Pancreas (tissue), 10 donors: Measurements from ENCODE around the gene RMND5A. TPM values are rescaled to one million over a fixed set of nuclear protein-coding genes. Genes with fewer than 3 reads are reported as not detected.

Source experiments
- ATAC-seq, 4 donors: fragments of 200-7000 bp; cut with Tn5 transposase; one replicate each; pipeline versions ENCODE4 v1.8.0 to v1.9.1; 2020; ENCODE audit warnings: mild to moderate bottlenecking in 4 of 4, moderate library complexity in 4 of 4
- DNase-seq, 6 donors: peaks; one replicate each; pipeline ENCODE4 v3.0.0-alpha.2; 2020
- FAIRE-seq: peaks from 2 replicates; lab custom pipeline; 2012; peaks lifted over from hg19 to GRCh38; lab: Jason Lieb, UNC
- H3K27ac ChIP-seq, 4 donors: fragments of 200-600 bp; sonication (generic); 1 replicate in 3 of 4; 2 replicates in 1 of 4; pipeline versions ENCODE4 v1.5.0 to v1.8.0; 2020
- H3K27me3 ChIP-seq, 4 donors: fragments of 200-600 bp; one replicate each; pipeline ENCODE4 v1.8.0; 2021
- H3K36me3 ChIP-seq, 3 donors: fragments of 200-600 bp; sonication (generic) in 1 of 3; one replicate each; pipeline versions ENCODE4 v1.5.0 to v1.8.0; 2020 to 2021
- H3K4me1 ChIP-seq, 3 donors: fragments of 200-600 bp; one replicate each; pipeline ENCODE4 v1.8.0; 2021
- H3K4me3 ChIP-seq, 4 donors: fragments of 200-600 bp; sonication (generic) in 2 of 4; one replicate each; pipeline versions ENCODE4 v1.5.0 to v1.8.0; 2020 to 2021
- H3K9me3 ChIP-seq, 4 donors: fragments of 200-600 bp; one replicate each; pipeline ENCODE4 v1.8.0; 2021
- WGBS, 2 donors: extraction: QIAGEN DNeasy Blood & Tissue Kit; methylation state at CpG; one replicate each; pipeline ENCODE4 v1.1.7; 2013; 5-methylcytosine and 5-hydroxymethylcytosine counted together
- intact Hi-C, 3 donors: fragments of 100-400 bp; cut with DNase I; formaldehyde crosslinking; loops; one replicate each; pipeline versions ENCODE4 v1.11.1 to v1.14.2; 2022
- polyA plus RNA-seq, 2 donors: library from polyadenylated mRNA; stranded (reverse); fragments of 200-250 nt; gene quantifications; one replicate each; pipeline ENCODE4 v1.2.3, GENCODE V29; 2013
- total RNA-seq, 6 donors: library from RNA; stranded (reverse); fragmentation: NEBNext Ultra II Directional in 4 of 6; extraction: Animal tissue kit (Norgen Biotek cat#: 25700) in 4 of 6; gene quantifications; one replicate each; pipeline versions ENCODE4 v1.2.1 to v1.2.4, GENCODE V29; 2021 to 2023
- TF ChIP-seq, protein P1 (sequence below), 4 donors: fragments of 200-600 bp; sonication (generic) in 3 of 4; IDR thresholded peaks; one replicate each; pipeline versions ENCODE4 v1.5.0 to v1.8.0; 2021; ENCODE audit warnings: antibody characterized with exemption in 4 of 4
- donor health status: healthy with polysubstance abuse.
- donor health status: DM: no; HTN: no; CAD: no; lungs with moderate emphysema.
- donor health status: DM: no; HTN: no; CAD: no.
- donor health status: control.
- donor health status: control.
- donor health status: Bipolar disorder and iron deficiency.
- donor health status: DM: yes; HTN: yes; CAD: no.
- donor health status: DM: no; HTN: no; CAD: no.
- donor health status: DM: no; HTN: no; CAD: no.
- donor health status: DM: yes; HTN: yes; CAD: no.

RMND5A gene
- total and polyA plus RNA-seq, 8 donors = 5.1 to 19.4 (median 13.1) TPM

DNA sequence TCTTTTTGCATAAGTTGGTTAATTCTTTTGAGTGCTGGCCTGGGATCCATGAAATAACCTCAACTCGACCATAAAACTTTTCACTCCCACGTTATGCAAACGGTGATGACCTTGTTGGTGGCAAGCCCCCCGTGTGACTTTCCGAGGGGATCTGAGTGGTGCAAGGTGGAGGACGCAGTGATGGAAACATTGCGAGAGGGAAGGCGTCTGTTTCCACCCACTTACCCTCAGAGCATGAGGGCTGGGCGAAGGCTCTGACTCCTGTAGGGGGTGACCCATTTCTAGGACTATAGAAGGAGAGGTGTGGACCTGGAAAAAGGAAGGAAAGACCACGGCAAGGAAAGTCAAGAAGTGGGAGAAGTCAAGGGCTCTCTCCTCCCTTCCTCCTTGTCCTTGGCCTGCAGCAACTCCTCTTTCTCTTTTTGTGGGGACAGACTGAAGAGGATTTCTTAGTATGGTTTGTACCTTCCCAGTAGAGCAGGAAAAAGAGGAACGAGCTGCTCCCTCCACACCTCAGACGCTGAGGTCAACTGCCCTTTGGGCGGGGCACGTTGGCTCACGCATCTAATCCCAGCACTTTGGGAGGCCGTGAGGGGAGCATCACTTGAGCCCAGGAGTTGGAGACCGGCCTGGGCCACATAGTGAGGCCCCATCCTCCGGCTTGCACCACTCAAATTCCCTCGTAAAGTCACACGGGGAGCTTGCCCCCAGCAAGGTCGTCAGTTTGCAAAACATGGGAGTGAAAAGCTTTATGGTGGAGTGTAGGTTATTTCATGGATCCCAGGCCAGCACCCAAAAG, 86.2 kb downstream of the RMND5A start:
- Histone ChIP-seq H3K36me3 (no peaks in the 10 kb centered on the region), H3K27ac (no peak overlapping the region), H3K9me3 (no peaks in the 10 kb centered on the region), H3K4me3 (no peak overlapping the region), H3K4me1 (peaks cover 0 to 5% (median 4%) of the 10 kb centered on the region in 3 donors), H3K27me3 (peaks cover 0 to 11% (median 4%) of the 10 kb centered on the region in 4 donors)
- DNase-seq (no peak), FAIRE-seq (no peak), ATAC-seq (no peak)
- TF ChIP-seq, protein P1, sequence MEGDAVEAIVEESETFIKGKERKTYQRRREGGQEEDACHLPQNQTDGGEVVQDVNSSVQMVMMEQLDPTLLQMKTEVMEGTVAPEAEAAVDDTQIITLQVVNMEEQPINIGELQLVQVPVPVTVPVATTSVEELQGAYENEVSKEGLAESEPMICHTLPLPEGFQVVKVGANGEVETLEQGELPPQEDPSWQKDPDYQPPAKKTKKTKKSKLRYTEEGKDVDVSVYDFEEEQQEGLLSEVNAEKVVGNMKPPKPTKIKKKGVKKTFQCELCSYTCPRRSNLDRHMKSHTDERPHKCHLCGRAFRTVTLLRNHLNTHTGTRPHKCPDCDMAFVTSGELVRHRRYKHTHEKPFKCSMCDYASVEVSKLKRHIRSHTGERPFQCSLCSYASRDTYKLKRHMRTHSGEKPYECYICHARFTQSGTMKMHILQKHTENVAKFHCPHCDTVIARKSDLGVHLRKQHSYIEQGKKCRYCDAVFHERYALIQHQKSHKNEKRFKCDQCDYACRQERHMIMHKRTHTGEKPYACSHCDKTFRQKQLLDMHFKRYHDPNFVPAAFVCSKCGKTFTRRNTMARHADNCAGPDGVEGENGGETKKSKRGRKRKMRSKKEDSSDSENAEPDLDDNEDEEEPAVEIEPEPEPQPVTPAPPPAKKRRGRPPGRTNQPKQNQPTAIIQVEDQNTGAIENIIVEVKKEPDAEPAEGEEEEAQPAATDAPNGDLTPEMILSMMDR (IDR thresholded peaks at IDR 0.05) = no peak
- intact Hi-C loops = no loop called here
- 74 to 80% methylated on average over 21 of the region's 21 CpGs for WGBS, 2 donors

DNA sequence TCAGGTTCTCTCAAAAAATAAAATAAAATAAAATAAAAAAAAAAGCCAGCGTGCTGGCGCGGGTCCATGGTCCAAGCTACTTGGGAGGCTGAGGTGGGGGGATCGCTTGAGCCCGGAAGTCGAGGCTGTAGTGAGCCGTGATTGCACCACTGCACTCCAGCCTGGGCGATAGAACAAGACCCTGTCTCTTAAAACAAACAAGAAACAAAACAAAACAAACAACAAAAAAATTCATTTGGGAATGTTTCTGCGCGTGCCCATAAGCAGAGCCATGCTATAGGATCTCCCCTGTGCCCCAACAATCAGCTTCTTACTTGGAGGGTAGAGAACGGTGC, 87.0 kb downstream of the RMND5A start:
- Histone ChIP-seq H3K9me3 (no peaks in the 10 kb centered on the region), H3K27ac (no peak overlapping the region), H3K27me3 (peaks cover 0 to 16% (median 5%) of the 10 kb centered on the region in 4 donors), H3K36me3 (no peaks in the 10 kb centered on the region), H3K4me1 (peaks cover 0 to 5% (median 4%) of the 10 kb centered on the region in 3 donors), H3K4me3 (peak overlapping the region; percentile 0 to 55 (median 28))
- WGBS, 2 donors = 39 to 43% methylated on average over 11 of the region's 11 CpGs
- ATAC-seq (no peak), FAIRE-seq (no peak), DNase-seq (no peak)
- intact Hi-C loops = no loop called here
- TF ChIP-seq, protein P1 (IDR thresholded peaks at IDR 0.05) = no peak

- H3K27ac ChIP-seq = no peak overlapping the region
- no peak for FAIRE-seq
- WGBS, 2 donors = 1% methylated on average over 51 of the region's 51 CpGs
Measured at GRCh38 chr2:86807468-86808275, 87.6 kb downstream of the RMND5A start.

GRCh38 chr2:86808315-86809161, 88.4 kb downstream of the RMND5A start:
- Histone ChIP-seq H3K27me3 (peaks cover 0 to 18% (median 7%) of the 10 kb centered on the region in 4 donors), H3K4me3 (peak overlapping the region; percentile 0 to 55 (median 28))
- WGBS, 2 donors = 13% methylated on average over 36 of the region's 36 CpGs

More at GRCh38 chr2:86807468-86808275, 87.6 kb downstream of the RMND5A start:
- Histone ChIP-seq H3K4me1 (peaks cover 0 to 5% (median 4%) of the 10 kb centered on the region in 3 donors), H3K4me3 (peak overlapping the region; percentile 0 to 55 (median 28)), H3K36me3 (no peaks in the 10 kb centered on the region), H3K9me3 (no peaks in the 10 kb centered on the region), H3K27me3 (peaks cover 0 to 18% (median 7%) of the 10 kb centered on the region in 4 donors)
- ATAC-seq (peak; percentile 71 to 77 (median 74)), DNase-seq (peak in 5 of 6 donors; percentile 17 to 71 (median 44))
- TF ChIP-seq, protein P1 (IDR thresholded peaks at IDR 0.05) = no peak
- intact Hi-C loops = no loop called here

More at GRCh38 chr2:86808315-86809161, 88.4 kb downstream of the RMND5A start:
- peak; percentile 95 to 98 (median 97) for ATAC-seq
- DNase-seq = peak; percentile 80 to 95 (median 90)
- TF ChIP-seq, protein P1 (IDR thresholded peaks at IDR 0.05) = peak; percentile 76 to 81 (median 78)
- intact Hi-C loops = no loop called here
- FAIRE-seq = no peak
- Histone ChIP-seq H3K9me3 (no peaks in the 10 kb centered on the region), H3K36me3 (no peaks in the 10 kb centered on the region), H3K27ac (no peak overlapping the region), H3K4me1 (peaks cover 0 to 5% (median 4%) of the 10 kb centered on the region in 3 donors)
